ENCODE results near the gene SLC10A6. TPM values are rescaled to one million over a fixed set of nuclear protein-coding genes. Genes with fewer than 3 reads are reported as not detected.

The SLC10A6 gene
- polyA plus RNA-seq, 2 of the 4 experiments (the other 2 are of a cell fraction), result not detected

GRCh38 chr4:86891762-86892635 is 42.8 kb upstream of the SLC10A6 start, which contains the start of gene C4orf36 (continued):
- TF ChIP-seq ZNF302 (CRISPR knock-in tag; IDR thresholded peaks at IDR 0.05) (no peak), BHLHE40 (IDR thresholded peaks at IDR 0.05; ENCODE audit: low read depth, low read length) (no peak), MAX (IDR thresholded peaks at IDR 0.05) (peak; percentile 85), FOXS1 (CRISPR knock-in tag; IDR thresholded peaks at IDR 0.05) (no peak), ZC3H11A (IDR thresholded peaks at IDR 0.05) (no peak), HOXA7 (CRISPR knock-in tag; IDR thresholded peaks at IDR 0.05) (no peak), POLR2AphosphoS2 (conservative IDR thresholded peaks at IDR 0.05; ENCODE audit: low read length) (no peak), GATA3 (IDR thresholded peaks at IDR 0.05; ENCODE audit: borderline replicate concordance) (no peak; the same call in 1 of the 2 replicates), POLR2A (IDR thresholded peaks at IDR 0.05; ENCODE audit: low read length) (peak; percentile 30), FOSL2 (IDR thresholded peaks at IDR 0.05) (no peak), FOSL2 (CRISPR knock-in tag; IDR thresholded peaks at IDR 0.05) (no peak), RAD21 (conservative IDR thresholded peaks at IDR 0.05 in 1 of 2, IDR thresholded peaks at IDR 0.05 in 1 of 2) (0 out of 5 replicates have a peak, but pooled peaks have one; percentile 6 to 14), CEBPB (IDR thresholded peaks at IDR 0.05) (no peak), MYC (IDR thresholded peaks at IDR 0.05; ENCODE audit: borderline replicate concordance, low read length) (peak; percentile 36; the same call in 1 of the 2 replicates)

GRCh38 chr4:86890790-86891189 is 41.6 kb upstream of the SLC10A6 start:
- Histone ChIP-seq H3K9me3 (no peaks in the 10 kb centered on the region), H3K27ac (no peak overlapping the region; a peak in 1 of 6 replicates), H3K4me1 (peaks cover 5% of the 10 kb centered on the region; the same call in 2 of the 3 replicates), H3K4me2 (peak overlapping the region; percentile 84), H3K4me3 (no peak overlapping the region)
- POLR2A ChIA-PET, result no interaction called here
- FAIRE-seq (no peak), ATAC-seq (no peak), DNase-seq (ENCODE audit: low read depth in 1 of 2, low spot score in 1 of 2) (no peak)
- TF ChIP-seq ZNF302 (CRISPR knock-in tag; IDR thresholded peaks at IDR 0.05) (no peak), POLR2A (IDR thresholded peaks at IDR 0.05; ENCODE audit: low read length) (no peak), SMC3 (IDR thresholded peaks at IDR 0.05) (no peak), EP300 (IDR thresholded peaks at IDR 0.05) (no peak), ATOH8 (CRISPR knock-in tag; IDR thresholded peaks at IDR 0.05; ENCODE audit: low read depth) (no peak), CBX8 (IDR thresholded peaks at IDR 0.05) (no peak)
- TF ChIP-seq, protein P1, sequence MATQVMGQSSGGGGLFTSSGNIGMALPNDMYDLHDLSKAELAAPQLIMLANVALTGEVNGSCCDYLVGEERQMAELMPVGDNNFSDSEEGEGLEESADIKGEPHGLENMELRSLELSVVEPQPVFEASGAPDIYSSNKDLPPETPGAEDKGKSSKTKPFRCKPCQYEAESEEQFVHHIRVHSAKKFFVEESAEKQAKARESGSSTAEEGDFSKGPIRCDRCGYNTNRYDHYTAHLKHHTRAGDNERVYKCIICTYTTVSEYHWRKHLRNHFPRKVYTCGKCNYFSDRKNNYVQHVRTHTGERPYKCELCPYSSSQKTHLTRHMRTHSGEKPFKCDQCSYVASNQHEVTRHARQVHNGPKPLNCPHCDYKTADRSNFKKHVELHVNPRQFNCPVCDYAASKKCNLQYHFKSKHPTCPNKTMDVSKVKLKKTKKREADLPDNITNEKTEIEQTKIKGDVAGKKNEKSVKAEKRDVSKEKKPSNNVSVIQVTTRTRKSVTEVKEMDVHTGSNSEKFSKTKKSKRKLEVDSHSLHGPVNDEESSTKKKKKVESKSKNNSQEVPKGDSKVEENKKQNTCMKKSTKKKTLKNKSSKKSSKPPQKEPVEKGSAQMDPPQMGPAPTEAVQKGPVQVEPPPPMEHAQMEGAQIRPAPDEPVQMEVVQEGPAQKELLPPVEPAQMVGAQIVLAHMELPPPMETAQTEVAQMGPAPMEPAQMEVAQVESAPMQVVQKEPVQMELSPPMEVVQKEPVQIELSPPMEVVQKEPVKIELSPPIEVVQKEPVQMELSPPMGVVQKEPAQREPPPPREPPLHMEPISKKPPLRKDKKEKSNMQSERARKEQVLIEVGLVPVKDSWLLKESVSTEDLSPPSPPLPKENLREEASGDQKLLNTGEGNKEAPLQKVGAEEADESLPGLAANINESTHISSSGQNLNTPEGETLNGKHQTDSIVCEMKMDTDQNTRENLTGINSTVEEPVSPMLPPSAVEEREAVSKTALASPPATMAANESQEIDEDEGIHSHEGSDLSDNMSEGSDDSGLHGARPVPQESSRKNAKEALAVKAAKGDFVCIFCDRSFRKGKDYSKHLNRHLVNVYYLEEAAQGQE (IDR thresholded peaks at IDR 0.05), result no peak
- TF ChIP-seq, protein P2, sequence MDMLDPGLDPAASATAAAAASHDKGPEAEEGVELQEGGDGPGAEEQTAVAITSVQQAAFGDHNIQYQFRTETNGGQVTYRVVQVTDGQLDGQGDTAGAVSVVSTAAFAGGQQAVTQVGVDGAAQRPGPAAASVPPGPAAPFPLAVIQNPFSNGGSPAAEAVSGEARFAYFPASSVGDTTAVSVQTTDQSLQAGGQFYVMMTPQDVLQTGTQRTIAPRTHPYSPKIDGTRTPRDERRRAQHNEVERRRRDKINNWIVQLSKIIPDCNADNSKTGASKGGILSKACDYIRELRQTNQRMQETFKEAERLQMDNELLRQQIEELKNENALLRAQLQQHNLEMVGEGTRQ (IDR thresholded peaks at IDR 0.05), result no peak
- WGBS (ENCODE audit: missing lambda C conversion rate), result 91% methylated on average over 7 of the region's 7 CpGs
- CTCF ChIA-PET, result interaction anchor here (1.1 kb wide), 1 partner anchor 385 kb away, joined by 3 read pairs; no protein-coding TSS in a partner anchor
